HL-60 (cell line): ENCODE data around the gene SMIM13.

Source experiments
- DNase-seq, 2 experiments: peaks; one replicate each; pipeline ENCODE4 v3.0.0-alpha.2; 2010 to 2020; ENCODE audit warnings: low read depth in 1 of 2, low spot score in 1 of 2
- H3K27ac ChIP-seq: fragments of 250-450 bp; sonication (Bioruptor Pico); replicated peaks from 2 replicates; pipeline ENCODE4 v1.5.1; 2020; ENCODE audit warnings: mild to moderate bottlenecking, moderate library complexity
- H3K27me3 ChIP-seq: fragments of 250-450 bp; sonication (Bioruptor Pico); 2 replicates; pipeline ENCODE4 v1.5.1; 2021; ENCODE audit warnings: mild to moderate bottlenecking, moderate library complexity; ENCODE audit not compliant: insufficient read depth, poor library complexity, severe bottlenecking
- H3K4me3 ChIP-seq: replicated peaks from 2 replicates; pipeline ENCODE4 v1.5.1; 2011; ENCODE audit warnings: mild to moderate bottlenecking, control low read depth, low read length; ENCODE audit not compliant: insufficient read depth
- GABPA ChIP-seq: IDR thresholded peaks from 2 replicates; pipeline ENCODE4 v1.6.1; 2012; ENCODE audit warnings: low read depth
- POLR2AphosphoS5 ChIP-seq: IDR thresholded peaks from 2 replicates; pipeline ENCODE4 v1.6.1; 2012; ENCODE audit warnings: low read depth
- REST ChIP-seq: IDR thresholded peaks from 2 replicates; pipeline ENCODE4 v1.6.1; 2012; ENCODE audit warnings: low read depth; ENCODE audit not compliant: insufficient replicate concordance
- SPI1 ChIP-seq: IDR thresholded peaks from 2 replicates; pipeline ENCODE4 v1.6.1; 2012; ENCODE audit warnings: low read depth, mild to moderate bottlenecking, borderline replicate concordance
- TF ChIP-seq, protein P1 (sequence below): IDR thresholded peaks from one replicate; pipeline ENCODE4 v1.5.1; 2011; ENCODE audit warnings: low read length, control low read depth, inconsistent platforms; ENCODE audit not compliant: insufficient read depth

SMIM13 gene

DNA sequence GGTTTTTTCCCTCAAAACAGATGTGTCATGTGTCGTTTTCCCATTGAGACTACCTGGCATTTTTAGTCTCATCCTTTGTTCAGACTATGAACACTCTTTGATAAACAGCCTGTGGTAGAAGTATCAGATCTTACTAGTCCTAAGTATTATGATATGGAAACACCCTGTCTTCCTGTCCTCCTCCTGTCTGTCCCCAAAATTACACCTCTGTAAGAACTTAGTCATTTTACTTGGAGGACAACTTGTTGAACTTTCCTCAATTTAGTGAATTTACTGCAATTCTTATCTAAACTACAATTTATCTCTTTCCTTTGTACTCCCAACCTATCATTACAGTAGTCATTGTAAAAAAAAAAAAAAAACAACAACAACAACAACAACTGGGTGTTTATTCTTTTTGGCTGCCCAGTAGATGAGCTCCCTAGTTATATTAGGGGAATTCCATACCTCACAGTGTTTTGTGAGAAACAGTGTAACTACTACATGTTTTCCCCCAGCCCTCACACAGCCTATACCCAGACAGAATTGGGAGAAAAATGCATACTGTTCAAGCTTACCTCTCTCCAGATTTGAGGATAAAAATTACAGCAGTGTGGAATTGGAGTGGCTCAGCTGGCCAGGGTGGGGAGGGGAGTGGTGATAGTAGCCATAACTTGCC lies 36.4 kb downstream of the SMIM13 start:
- no peaks in the 10 kb centered on the region for H3K27me3 ChIP-seq
- H3K27ac ChIP-seq: no peak overlapping the region
- no peak for TF ChIP-seq GABPA
- TF ChIP-seq REST: no peak
- TF ChIP-seq SPI1: no peak
- TF ChIP-seq POLR2AphosphoS5: no peak
- TF ChIP-seq, protein P1, sequence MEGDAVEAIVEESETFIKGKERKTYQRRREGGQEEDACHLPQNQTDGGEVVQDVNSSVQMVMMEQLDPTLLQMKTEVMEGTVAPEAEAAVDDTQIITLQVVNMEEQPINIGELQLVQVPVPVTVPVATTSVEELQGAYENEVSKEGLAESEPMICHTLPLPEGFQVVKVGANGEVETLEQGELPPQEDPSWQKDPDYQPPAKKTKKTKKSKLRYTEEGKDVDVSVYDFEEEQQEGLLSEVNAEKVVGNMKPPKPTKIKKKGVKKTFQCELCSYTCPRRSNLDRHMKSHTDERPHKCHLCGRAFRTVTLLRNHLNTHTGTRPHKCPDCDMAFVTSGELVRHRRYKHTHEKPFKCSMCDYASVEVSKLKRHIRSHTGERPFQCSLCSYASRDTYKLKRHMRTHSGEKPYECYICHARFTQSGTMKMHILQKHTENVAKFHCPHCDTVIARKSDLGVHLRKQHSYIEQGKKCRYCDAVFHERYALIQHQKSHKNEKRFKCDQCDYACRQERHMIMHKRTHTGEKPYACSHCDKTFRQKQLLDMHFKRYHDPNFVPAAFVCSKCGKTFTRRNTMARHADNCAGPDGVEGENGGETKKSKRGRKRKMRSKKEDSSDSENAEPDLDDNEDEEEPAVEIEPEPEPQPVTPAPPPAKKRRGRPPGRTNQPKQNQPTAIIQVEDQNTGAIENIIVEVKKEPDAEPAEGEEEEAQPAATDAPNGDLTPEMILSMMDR: no peak
- DNase-seq: no peak
- H3K4me3 ChIP-seq: no peak overlapping the region

- H3K27me3 ChIP-seq: no peaks in the 10 kb centered on the region
- no peak overlapping the region for H3K27ac ChIP-seq
- TF ChIP-seq GABPA (no peak), SPI1 (no peak)
- H3K4me3 ChIP-seq: no peak overlapping the region
- no peak for DNase-seq
Observed at GRCh38 chr6:11130605-11131004, 37.0 kb downstream of the SMIM13 start.

GRCh38 chr6:11132194-11132888 lies 38.7 kb downstream of the SMIM13 start:
- H3K27me3 ChIP-seq: no peaks in the 10 kb centered on the region
- no peak overlapping the region for H3K4me3 ChIP-seq
- no peak for TF ChIP-seq SPI1
- no peak for TF ChIP-seq POLR2AphosphoS5
- TF ChIP-seq, protein P1: no peak
- TF ChIP-seq GABPA: no peak
- TF ChIP-seq REST: no peak
- no peak overlapping the region for H3K27ac ChIP-seq
- no peak for DNase-seq

DNA sequence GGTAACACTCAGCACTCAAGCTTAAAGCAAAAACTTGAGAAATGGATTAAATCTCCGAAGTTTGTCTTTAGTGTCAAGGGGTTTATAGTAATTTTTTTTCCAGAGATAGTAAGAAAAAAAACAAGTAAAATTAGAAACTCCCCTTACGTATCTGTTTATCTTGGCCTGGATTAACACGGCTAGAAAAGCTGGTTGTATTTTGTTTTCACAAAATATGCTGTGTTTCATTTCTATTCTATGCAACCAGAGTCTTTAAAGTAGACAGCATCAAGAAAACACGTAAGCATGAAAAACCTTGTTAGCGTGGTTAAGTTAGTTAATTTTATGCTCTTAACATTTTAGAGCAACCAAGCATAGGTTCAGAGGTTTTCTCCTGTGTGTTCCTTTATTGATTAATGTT lies 39.6 kb downstream of the SMIM13 start:
- DNase-seq: no peak
- Histone ChIP-seq H3K27me3 (no peaks in the 10 kb centered on the region), H3K27ac (no peak overlapping the region), H3K4me3 (no peak overlapping the region)
- no peak for TF ChIP-seq GABPA
- no peak for TF ChIP-seq POLR2AphosphoS5
- no peak for TF ChIP-seq SPI1
- TF ChIP-seq, protein P1: no peak
- no peak for TF ChIP-seq REST
